GM12878 (cell line): ENCODE data around the gene TMEM79. TPM values are rescaled to one million over a fixed set of nuclear protein-coding genes. Genes with fewer than 3 reads are reported as not detected.

Source experiments
- ATAC-seq: fragments of 200-7000 bp; cut with Tn5 transposase; 3 replicates; pipeline ENCODE4 v1.9.1; 2020; ENCODE audit warnings: mild to moderate bottlenecking, moderate library complexity
- BruUV-seq: library from RNA; stranded (reverse); fragments of 400-500 nt; replicated peaks from 2 replicates; lab custom pipeline; 2021; lab: Mats Ljungman, UMichigan
- CTCF ChIA-PET: fragments of 300-600 bp; sonication (Branson Sonifier 250); formaldehyde crosslinking; extraction: SDS; loops from one replicate; lab custom pipeline; 2021; ENCODE audit warnings: inconsistent platforms; lab: Yijun Ruan, JAX
- POLR2A ChIA-PET: fragments of 350-600 bp; formaldehyde crosslinking; extraction: SDS; loops from one replicate; lab custom pipeline; 2021; ENCODE audit warnings: inconsistent platforms; lab: Charles Lee
- RAD21 ChIA-PET: fragments of 300-600 bp; sonication (Branson Sonifier 250); formaldehyde crosslinking; loops from one replicate; lab custom pipeline; 2023; ENCODE audit warnings: antibody characterized with exemption; ENCODE audit not compliant: unreplicated experiment; lab: Charles Lee
- SMC1A ChIA-PET: fragments of 300-600 bp; sonication (Branson Sonifier 250); formaldehyde crosslinking; loops from one replicate; lab custom pipeline; 2023; ENCODE audit not compliant: unreplicated experiment, uncharacterized antibody; lab: Charles Lee
- DNase-seq: peaks from one replicate; pipeline ENCODE4 v3.0.0-alpha.2; 2011; ENCODE audit warnings: low read depth, low spot score
- FAIRE-seq: peaks from 3 replicates; lab custom pipeline; 2011; peaks lifted over from hg19 to GRCh38; lab: Jason Lieb, UNC
- H2AFZ ChIP-seq: 2 replicates; pipeline ENCODE4 v1.6.0; 2011; ENCODE audit warnings: low read depth, low read length, control low read depth; ENCODE audit not compliant: control insufficient read depth
- H3K27ac ChIP-seq: 2 replicates; pipeline ENCODE4 v1.5.1; 2011; ENCODE audit warnings: control low read depth; ENCODE audit not compliant: control insufficient read depth, insufficient read depth
- H3K27me3 ChIP-seq, 2 experiments: replicated peaks in 1 of 2; 2 replicates each; pipeline versions ENCODE4 v1.6.0 to v1.6.1; 2011; ENCODE audit warnings: low read length in 1 of 2; ENCODE audit not compliant: control insufficient read depth in 2 of 2, insufficient read depth in 2 of 2
- H3K36me3 ChIP-seq, 2 experiments: 2 replicates each; pipeline ENCODE4 v1.5.1; 2011; ENCODE audit warnings: low read length in 1 of 2; ENCODE audit not compliant: control insufficient read depth in 2 of 2, insufficient read depth in 2 of 2
- H3K4me1 ChIP-seq: 2 replicates; pipeline ENCODE4 v1.6.1; 2011; ENCODE audit warnings: mild to moderate bottlenecking, low read length, moderate library complexity, mixed read lengths; ENCODE audit not compliant: control insufficient read depth, insufficient read depth
- H3K4me2 ChIP-seq: 2 replicates; pipeline ENCODE4 v1.6.0; 2011; ENCODE audit warnings: control low read depth; ENCODE audit not compliant: control insufficient read depth, insufficient read depth
- H3K4me3 ChIP-seq: fragments of 200-600 bp; sonication (generic); 2 replicates; pipeline ENCODE4 v1.5.1; 2016
- H3K79me2 ChIP-seq: 2 replicates; pipeline ENCODE4 v1.6.0; 2011; ENCODE audit warnings: low read length; ENCODE audit not compliant: control insufficient read depth, insufficient read depth
- H3K9ac ChIP-seq: 2 replicates; pipeline ENCODE4 v1.8.0; 2011; ENCODE audit warnings: low read length, control low read depth, mixed read lengths; ENCODE audit not compliant: control insufficient read depth, insufficient read depth
- H3K9me3 ChIP-seq: replicated peaks from 3 replicates; pipeline ENCODE4 v1.5.1; 2011; ENCODE audit warnings: mild to moderate bottlenecking, low read length; ENCODE audit not compliant: control insufficient read depth, insufficient read depth
- H4K20me1 ChIP-seq: 2 replicates; pipeline ENCODE4 v1.6.0; 2011; ENCODE audit not compliant: control insufficient read depth, insufficient read depth
- ATF2 ChIP-seq: IDR thresholded peaks from 2 replicates; pipeline ENCODE4 v1.6.1; 2012; ENCODE audit warnings: low read length, inconsistent platforms
- BCLAF1 ChIP-seq: fragments of 450-650 bp; IDR thresholded peaks from 2 replicates; pipeline ENCODE4 v1.6.1; 2017; ENCODE audit warnings: antibody characterized with exemption, mild to moderate bottlenecking, moderate library complexity
- CBX5 ChIP-seq: sonication (generic); IDR thresholded peaks from 2 replicates; pipeline ENCODE4 v1.6.1; 2016; ENCODE audit warnings: low read depth, moderate library complexity, mild to moderate bottlenecking, inconsistent platforms
- FOXK2 ChIP-seq: fragments of 450-650 bp; IDR thresholded peaks from 2 replicates; pipeline ENCODE4 v1.6.1; 2017; ENCODE audit warnings: mild to moderate bottlenecking, moderate library complexity
- HDAC2 ChIP-seq: fragments of 200-600 bp; sonication (generic); IDR thresholded peaks from 2 replicates; pipeline ENCODE4 v1.6.1; 2017
- NR2F1 ChIP-seq: fragments of 450-650 bp; conservative IDR thresholded peaks from 2 replicates; pipeline ENCODE4 v1.6.1; 2017; ENCODE audit warnings: mild to moderate bottlenecking
- RAD51 ChIP-seq: fragments of 450-650 bp; IDR thresholded peaks from 2 replicates; pipeline ENCODE4 v1.6.1; 2016; ENCODE audit warnings: moderate library complexity, mild to moderate bottlenecking, inconsistent platforms
- SPI1 ChIP-seq: IDR thresholded peaks from 2 replicates; pipeline ENCODE4 v1.6.1; 2011; ENCODE audit warnings: low read depth, mild to moderate bottlenecking, low read length, moderate library complexity, borderline replicate concordance; ENCODE audit not compliant: insufficient read depth
- STAT3 ChIP-seq: IDR thresholded peaks from 2 replicates; pipeline ENCODE4 v1.6.1; 2011; ENCODE audit warnings: low read depth, low read length, improper control_type of control experiment
- TCF7 ChIP-seq: IDR thresholded peaks from 2 replicates; pipeline ENCODE4 v1.6.1; 2014; ENCODE audit warnings: antibody characterized with exemption, borderline replicate concordance
- ZSCAN29 ChIP-seq: fragments of 450-650 bp; IDR thresholded peaks from 2 replicates; pipeline ENCODE4 v1.6.1; 2017; ENCODE audit warnings: mild to moderate bottlenecking, moderate library complexity
- WGBS: methylation state at CpG from one replicate; pipeline ENCODE4 v1.1.6; 2016; ENCODE audit warnings: low lambda C conversion rate; ENCODE audit not compliant: insufficient replicate concordance, insufficient coverage; ENCODE audit errors: missing lambda C conversion rate; 5-methylcytosine and 5-hydroxymethylcytosine counted together
- in situ Hi-C: fragments of 300-500 bp; cut with MboI; formaldehyde crosslinking; loops from 9 replicates; pipeline ENCODE4 v1.14.3; 2018; ENCODE audit warnings: mixed read lengths
- intact Hi-C: fragments of 100-400 bp; cut with micrococcal nuclease; formaldehyde crosslinking; loops from one replicate; pipeline ENCODE4 v1.14.2; 2022; ENCODE audit not compliant: unreplicated experiment
- polyA plus RNA-seq, 11 experiments: library from polyadenylated mRNA; depleted of rRNA in 4 of 11; unstranded in 6 of 11; stranded (reverse) in 5 of 11; fragments of >200 nt; fragmentation: Nextera tagmentation in 4 of 11; fragmentation: Illumina TruSeq in 1 of 11; extraction: Ambion mirVana in 4 of 11; extraction: Trizol in 1 of 11; gene quantifications; 1 replicate in 1 of 11; 2 replicates in 10 of 11; pipeline versions ENCODE4 v1.2.1 to v1.2.3, GENCODE V29; 2011 to 2016; ENCODE audit warnings: inconsistent platforms in 2 of 11, missing spikeins in 2 of 11, low read depth in 1 of 11
- total RNA-seq, 4 experiments: library from RNA; depleted of rRNA in 3 of 4; stranded (reverse); fragments of >200 nt in 3 of 4; fragmentation: Illumina TruSeq in 1 of 4; extraction: Trizol in 1 of 4; gene quantifications; 2 replicates each; pipeline versions ENCODE4 v1.2.1 to v1.2.3, GENCODE V29; 2013 to 2021
- TF ChIP-seq, protein P1 (sequence below): fragments of 450-650 bp; IDR thresholded peaks from 2 replicates; pipeline ENCODE4 v1.6.1; 2017; ENCODE audit warnings: mild to moderate bottlenecking

Gene TMEM79
- total and polyA plus RNA-seq, 10 of the 15 experiments (the other 5 are each of a cell fraction or from before 2014, with no cell fraction given) = 0.47 to 5.2 (median 3.8) TPM

DNA sequence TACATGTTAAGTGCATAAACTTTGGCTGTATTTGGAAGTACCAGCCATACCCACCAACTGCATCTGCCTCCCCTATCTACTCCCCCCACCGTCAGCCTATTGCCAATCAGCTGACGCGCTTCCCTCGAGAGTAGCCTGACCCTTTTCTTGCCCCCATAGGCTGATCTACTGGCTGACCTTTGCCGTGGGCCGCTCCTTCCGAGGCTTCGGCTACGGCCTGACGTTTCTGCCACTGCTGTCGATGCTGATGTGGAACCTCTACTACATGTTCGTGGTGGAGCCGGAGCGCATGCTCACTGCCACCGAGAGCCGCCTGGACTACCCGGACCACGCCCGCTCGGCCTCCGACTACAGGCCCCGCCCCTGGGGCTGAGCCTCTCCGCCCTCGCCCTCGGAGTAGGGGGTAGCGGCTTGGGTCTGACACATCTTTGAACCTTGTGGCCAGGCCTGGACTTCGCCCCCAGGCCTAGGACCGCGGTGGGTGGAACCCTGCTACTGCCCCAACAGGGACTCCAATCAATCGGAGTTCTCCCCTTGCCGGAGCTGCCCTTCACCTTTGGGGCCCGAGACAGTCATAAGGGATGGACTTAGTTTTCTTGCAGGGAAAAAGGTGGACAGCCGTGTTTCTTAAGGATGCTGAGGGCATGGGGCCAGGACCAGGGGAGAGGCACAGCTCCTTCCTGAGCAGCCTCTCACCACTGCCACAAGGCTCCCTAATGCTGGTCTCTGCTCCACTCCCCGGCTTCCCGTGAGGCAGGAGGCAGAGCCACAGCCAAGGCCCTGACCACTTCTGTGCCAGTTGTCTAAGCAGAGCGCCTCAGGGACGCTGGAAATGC lies 7.3 kb downstream of the TMEM79 start (continued):
- TF ChIP-seq, protein P1, sequence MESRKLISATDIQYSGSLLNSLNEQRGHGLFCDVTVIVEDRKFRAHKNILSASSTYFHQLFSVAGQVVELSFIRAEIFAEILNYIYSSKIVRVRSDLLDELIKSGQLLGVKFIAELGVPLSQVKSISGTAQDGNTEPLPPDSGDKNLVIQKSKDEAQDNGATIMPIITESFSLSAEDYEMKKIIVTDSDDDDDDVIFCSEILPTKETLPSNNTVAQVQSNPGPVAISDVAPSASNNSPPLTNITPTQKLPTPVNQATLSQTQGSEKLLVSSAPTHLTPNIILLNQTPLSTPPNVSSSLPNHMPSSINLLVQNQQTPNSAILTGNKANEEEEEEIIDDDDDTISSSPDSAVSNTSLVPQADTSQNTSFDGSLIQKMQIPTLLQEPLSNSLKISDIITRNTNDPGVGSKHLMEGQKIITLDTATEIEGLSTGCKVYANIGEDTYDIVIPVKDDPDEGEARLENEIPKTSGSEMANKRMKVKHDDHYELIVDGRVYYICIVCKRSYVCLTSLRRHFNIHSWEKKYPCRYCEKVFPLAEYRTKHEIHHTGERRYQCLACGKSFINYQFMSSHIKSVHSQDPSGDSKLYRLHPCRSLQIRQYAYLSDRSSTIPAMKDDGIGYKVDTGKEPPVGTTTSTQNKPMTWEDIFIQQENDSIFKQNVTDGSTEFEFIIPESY = no peak
- no peak for TF ChIP-seq ZSCAN29
- no peak for TF ChIP-seq HDAC2
- TF ChIP-seq TCF7 = no peak
- TF ChIP-seq RAD51 = no peak
- TF ChIP-seq NR2F1 = no peak
- TF ChIP-seq FOXK2 = no peak

- Histone ChIP-seq H2AFZ (no peak overlapping the region), H3K27me3 (no peaks in the 10 kb centered on the region), H3K27ac (no peak overlapping the region), H3K9me3 (no peaks in the 10 kb centered on the region), H3K79me2 (no peaks in the 10 kb centered on the region), H3K4me1 (peaks cover 4% of the 10 kb centered on the region), H3K4me2 (no peak overlapping the region), H3K36me3 (peaks cover 0 to 1% of the 10 kb centered on the region in 2 experiments; a peak in 1 of 4 replicates), H3K4me3 (no peak overlapping the region), H4K20me1 (no peaks in the 10 kb centered on the region), H3K9ac (no peak overlapping the region)
- SMC1A ChIA-PET = interaction anchor here (3.3 kb wide), 1 partner anchor 10 kb away, joined by 10 read pairs; the partner anchor contains the start of genes SMG5 and TMEM79
- no TSS peak for BruUV-seq
- RAD21 ChIA-PET = no interaction called here
- in situ Hi-C loops = no loop called here
- DNase-seq (no peak), ATAC-seq (no peak), FAIRE-seq (no peak)
- POLR2A ChIA-PET = interaction anchor here (3.0 kb wide), 1 partner anchor 10 kb away, joined by 12 read pairs; the partner anchor contains the start of genes SMG5 and TMEM79
- CTCF ChIA-PET = interaction anchor here (1.2 kb wide), 1 partner anchor 10 kb away, joined by 3 read pairs; no protein-coding TSS in a partner anchor
- 85% methylated on average over 8 of the region's 8 CpGs for WGBS
- TF ChIP-seq STAT3 (no peak), RAD51 (no peak), SPI1 (no peak), BCLAF1 (no peak), ATF2 (no peak), CBX5 (no peak)
- intact Hi-C loops = no loop called here
Measured at GRCh38 chr1:156293098-156293434, 8.9 kb downstream of the TMEM79 start.
